ENCODE results near the gene COMMD1. TPM values are rescaled to one million over a fixed set of nuclear protein-coding genes. Genes with fewer than 3 reads are reported as not detected.

COMMD1 gene
- polyA plus RNA-seq, 2 of the 4 experiments (the other 2 are of a cell fraction): 54.1 to 57.3 TPM

DNA sequence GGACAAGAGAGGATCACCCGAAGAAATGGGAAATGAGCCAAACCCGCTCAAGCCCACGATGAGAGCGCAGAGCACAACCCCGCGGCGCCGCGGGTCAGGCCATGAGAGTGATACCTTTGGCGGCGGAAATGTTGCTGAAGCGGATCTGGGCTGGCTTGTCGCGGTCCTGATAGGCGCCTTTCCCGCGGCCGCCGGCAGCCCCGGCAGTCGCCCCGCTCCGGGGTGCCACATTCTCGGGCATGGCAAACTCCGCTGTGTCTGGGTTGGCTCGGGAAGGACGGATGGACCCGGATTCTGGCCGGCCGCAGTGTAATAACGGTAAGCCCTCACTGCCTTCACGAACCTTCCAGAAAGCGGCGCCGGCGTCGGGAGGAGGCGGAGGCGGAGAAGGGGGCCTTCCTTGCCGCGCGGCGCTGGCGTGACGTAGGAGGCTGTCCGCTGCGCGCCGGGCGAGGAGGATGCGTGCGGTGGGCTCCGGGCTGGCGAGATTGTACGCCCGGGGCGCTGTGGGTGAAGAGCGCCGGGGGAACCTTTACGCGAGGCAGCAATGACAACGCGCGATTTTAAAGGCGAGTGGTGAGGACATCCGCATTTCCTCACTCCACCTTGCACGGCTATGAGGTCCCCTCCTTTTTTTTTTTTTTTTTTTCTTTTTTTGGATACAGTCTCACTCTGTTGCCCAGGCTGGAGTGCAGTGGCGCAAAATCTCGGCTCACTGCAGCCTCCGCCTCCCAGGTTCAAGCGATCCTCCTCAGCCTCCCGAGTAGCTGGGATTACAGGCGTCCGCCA lies 17.0 kb upstream of the COMMD1 start, which contains the start of gene CCT4:
CCT4 (minus strand) TSS at position 390 of the 789 bp plus-strand sequence; CDS start at position 241, 149 bp downstream.
- Histone ChIP-seq H3K27ac (peak within 1 kb of the TSS; percentile 89 to 93), H3K4me2 (peak within 1 kb of the TSS; percentile 83), H3K9me3 (no peaks in the 10 kb centered on the region), H3K4me3 (peak within 1 kb of the TSS; percentile 88), H3K4me1 (peaks cover 27% of the 10 kb centered on the region)
- FAIRE-seq (no peak), ATAC-seq (peak; percentile 85 to 92), DNase-seq (ENCODE audit: low read depth in 1 of 2, low spot score in 1 of 2) (peak; percentile 77 to 93)
- CTCF ChIA-PET: interaction anchor here (0.7 to 2.0 kb wide), 2 partner anchors 10 to 16 kb away, joined by 4 to 10 read pairs; no protein-coding TSS in a partner anchor
- under 1% methylated on average over 64 of the region's 74 CpGs for WGBS (ENCODE audit: missing lambda C conversion rate)
- TF ChIP-seq KDM5A (IDR thresholded peaks at IDR 0.05): peak; percentile 70
- TF ChIP-seq KDM1A (IDR thresholded peaks at IDR 0.05; ENCODE audit: low read depth): no peak
- peak; percentile 96 for TF ChIP-seq MYC (IDR thresholded peaks at IDR 0.05; ENCODE audit: borderline replicate concordance, low read length)
- TF ChIP-seq, protein P1, sequence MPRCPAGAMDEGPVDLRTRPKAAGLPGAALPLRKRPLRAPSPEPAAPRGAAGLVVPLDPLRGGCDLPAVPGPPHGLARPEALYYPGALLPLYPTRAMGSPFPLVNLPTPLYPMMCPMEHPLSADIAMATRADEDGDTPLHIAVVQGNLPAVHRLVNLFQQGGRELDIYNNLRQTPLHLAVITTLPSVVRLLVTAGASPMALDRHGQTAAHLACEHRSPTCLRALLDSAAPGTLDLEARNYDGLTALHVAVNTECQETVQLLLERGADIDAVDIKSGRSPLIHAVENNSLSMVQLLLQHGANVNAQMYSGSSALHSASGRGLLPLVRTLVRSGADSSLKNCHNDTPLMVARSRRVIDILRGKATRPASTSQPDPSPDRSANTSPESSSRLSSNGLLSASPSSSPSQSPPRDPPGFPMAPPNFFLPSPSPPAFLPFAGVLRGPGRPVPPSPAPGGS (IDR thresholded peaks at IDR 0.05): peak; percentile 96; the same call in 2 of the 3 replicates
- no peak for TF ChIP-seq RARB (CRISPR knock-in tag; IDR thresholded peaks at IDR 0.05)
- 0 out of 2 replicates have a peak, but pooled peaks have one; percentile 36 for TF ChIP-seq TP53 (CRISPR knock-in tag; IDR thresholded peaks at IDR 0.05)
- TF ChIP-seq, protein P2, sequence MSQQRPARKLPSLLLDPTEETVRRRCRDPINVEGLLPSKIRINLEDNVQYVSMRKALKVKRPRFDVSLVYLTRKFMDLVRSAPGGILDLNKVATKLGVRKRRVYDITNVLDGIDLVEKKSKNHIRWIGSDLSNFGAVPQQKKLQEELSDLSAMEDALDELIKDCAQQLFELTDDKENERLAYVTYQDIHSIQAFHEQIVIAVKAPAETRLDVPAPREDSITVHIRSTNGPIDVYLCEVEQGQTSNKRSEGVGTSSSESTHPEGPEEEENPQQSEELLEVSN (IDR thresholded peaks at IDR 0.05; ENCODE audit: borderline replicate concordance, low read depth): peak; percentile 86
- no peak for TF ChIP-seq HDAC2 (IDR thresholded peaks at IDR 0.05)
- TF ChIP-seq FOSB (CRISPR knock-in tag; IDR thresholded peaks at IDR 0.05): no peak
- 0 out of 2 replicates have a peak, but pooled peaks have one; percentile 53 for TF ChIP-seq TFCP2L1 (CRISPR knock-in tag; IDR thresholded peaks at IDR 0.05)
- TF ChIP-seq POLR2AphosphoS2 (conservative IDR thresholded peaks at IDR 0.05; ENCODE audit: low read length): no peak
- TF ChIP-seq FOSL2 (IDR thresholded peaks at IDR 0.05): no peak
- TF ChIP-seq FOSL2 (CRISPR knock-in tag; IDR thresholded peaks at IDR 0.05): 0 out of 2 replicates have a peak, but pooled peaks have one; percentile 48
- peak; percentile 90 for TF ChIP-seq POLR2A (IDR thresholded peaks at IDR 0.05; ENCODE audit: low read length)
- TF ChIP-seq PHF8 (IDR thresholded peaks at IDR 0.05; ENCODE audit: borderline replicate concordance, low read depth): peak; percentile 96; the same call in 1 of the 2 replicates
- TF ChIP-seq CHD2 (IDR thresholded peaks at IDR 0.05; ENCODE audit: low read length, partially characterized antibody): peak; percentile 41
- peak; percentile 96 to 99 for TF ChIP-seq JUN (IDR thresholded peaks at IDR 0.05)
- TF ChIP-seq PBX3 (IDR thresholded peaks at IDR 0.05): peak; percentile 62; the same call in 1 of the 2 replicates
- no peak for TF ChIP-seq NR3C1 (IDR thresholded peaks at IDR 0.05)
- no peak for TF ChIP-seq RAD21 (conservative IDR thresholded peaks at IDR 0.05 in 1 of 2, IDR thresholded peaks at IDR 0.05 in 1 of 2)
- TF ChIP-seq CEBPB (IDR thresholded peaks at IDR 0.05): 0 out of 4 replicates have a peak, but pooled peaks of 1 of the 2 experiments have one; percentile 52
- TF ChIP-seq, protein P3, sequence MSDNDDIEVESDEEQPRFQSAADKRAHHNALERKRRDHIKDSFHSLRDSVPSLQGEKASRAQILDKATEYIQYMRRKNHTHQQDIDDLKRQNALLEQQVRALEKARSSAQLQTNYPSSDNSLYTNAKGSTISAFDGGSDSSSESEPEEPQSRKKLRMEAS (IDR thresholded peaks at IDR 0.05): peak; percentile 98
- peak; percentile 13; the same call in 1 of the 2 replicates for TF ChIP-seq RFX5 (IDR thresholded peaks at IDR 0.05)
- POLR2A ChIA-PET: interaction anchor here (0.6 to 1.0 kb wide), 4 partner anchors 13 to 1097 kb away, joined by 3 to 8 read pairs (median 5); no protein-coding TSS in a partner anchor

DNA sequence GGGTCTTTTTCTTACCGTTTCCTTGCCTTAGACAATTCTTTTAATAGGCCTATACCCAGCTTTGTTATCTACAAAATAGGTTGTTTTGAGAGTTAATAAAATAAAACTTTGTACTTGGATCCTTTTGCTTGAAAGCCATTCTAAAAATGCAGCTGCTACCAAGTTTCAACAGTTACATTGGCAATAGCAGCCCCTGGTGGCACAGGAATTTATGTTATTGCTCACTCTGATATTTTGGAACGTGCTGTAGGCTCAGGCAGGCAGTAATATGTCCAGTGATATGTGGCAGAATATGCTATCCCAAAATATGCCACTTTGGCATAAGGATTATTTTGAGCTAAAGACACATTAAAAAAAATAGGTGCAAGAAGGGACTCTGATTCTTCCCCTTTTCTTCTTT lies 6.7 kb upstream of the COMMD1 start:
- DNase-seq (ENCODE audit: low read depth in 1 of 2, low spot score in 1 of 2) (peak in 1 of 2 experiments; percentile 46), ATAC-seq (peak; percentile 83 to 89), FAIRE-seq (no peak)
- no peak overlapping the region for H3K4me2 ChIP-seq
- H3K4me1 ChIP-seq: no peaks in the 10 kb centered on the region
- POLR2A ChIA-PET: no interaction called here
- H3K4me3 ChIP-seq: no peak overlapping the region
- CTCF ChIA-PET: interaction anchor here (0.6 to 2.6 kb wide), 23 partner anchors 9 to 1191 kb away, joined by 3 to 13 read pairs (median 4); partner anchors contain the start of gene FAM161A
- H3K27ac ChIP-seq: no peak overlapping the region
- H3K9me3 ChIP-seq: no peaks in the 10 kb centered on the region
- WGBS (ENCODE audit: missing lambda C conversion rate): 18% methylated on average over 2 of the region's 2 CpGs
- TF ChIP-seq KDM1A (IDR thresholded peaks at IDR 0.05; ENCODE audit: low read depth): no peak
- TF ChIP-seq ATOH8 (CRISPR knock-in tag; IDR thresholded peaks at IDR 0.05; ENCODE audit: low read depth): no peak
- TF ChIP-seq HDAC2 (IDR thresholded peaks at IDR 0.05): no peak
- no peak for TF ChIP-seq NR3C1 (IDR thresholded peaks at IDR 0.05)
- TF ChIP-seq, protein P1 (IDR thresholded peaks at IDR 0.05): no peak
- TF ChIP-seq MAFK (IDR thresholded peaks at IDR 0.05; ENCODE audit: partially characterized antibody): no peak
- no peak for TF ChIP-seq TP53 (CRISPR knock-in tag; IDR thresholded peaks at IDR 0.05)
- TF ChIP-seq CHD2 (IDR thresholded peaks at IDR 0.05; ENCODE audit: low read length, partially characterized antibody): no peak
- no peak for TF ChIP-seq RARB (CRISPR knock-in tag; IDR thresholded peaks at IDR 0.05)
- no peak for TF ChIP-seq EHF (CRISPR knock-in tag; IDR thresholded peaks at IDR 0.05)
- TF ChIP-seq, protein P3 (IDR thresholded peaks at IDR 0.05): no peak
- no peak for TF ChIP-seq TFCP2L1 (CRISPR knock-in tag; IDR thresholded peaks at IDR 0.05)
